ENCODE data around the gene ARL14EP.

ARL14EP gene

GRCh38 chr11:30328681-30329080 is 5.8 kb downstream of the ARL14EP start:
- no peak for DNase-seq

- DNase-seq = no peak
These were observed 6.4 kb downstream of the ARL14EP start for GRCh38 chr11:30329150-30329940.

GRCh38 chr11:30333405-30333804 is 10.5 kb downstream of the ARL14EP start:
- no peak for DNase-seq

DNA sequence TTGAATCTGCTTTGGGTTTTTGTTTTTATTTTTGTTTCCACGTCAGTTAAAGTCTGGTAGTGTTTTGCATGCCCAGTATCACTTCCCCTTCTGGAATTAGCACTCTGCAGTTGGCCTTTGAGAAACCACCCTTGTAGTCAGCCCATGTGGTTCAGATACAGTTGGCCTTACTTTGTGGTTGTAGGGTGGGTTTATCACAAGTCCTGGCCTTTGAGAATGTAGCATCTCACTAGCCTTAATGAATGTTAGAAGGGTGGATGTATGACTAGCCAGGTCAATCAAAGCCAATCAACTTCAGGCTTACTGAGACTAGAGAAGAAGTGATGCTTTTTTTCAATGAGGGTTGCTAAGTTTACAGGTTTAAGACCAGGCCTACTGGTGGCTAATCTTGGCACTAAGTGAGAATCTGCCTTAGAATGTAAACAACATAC is 19.8 kb downstream of the ARL14EP start:
- DNase-seq = no peak

DNA sequence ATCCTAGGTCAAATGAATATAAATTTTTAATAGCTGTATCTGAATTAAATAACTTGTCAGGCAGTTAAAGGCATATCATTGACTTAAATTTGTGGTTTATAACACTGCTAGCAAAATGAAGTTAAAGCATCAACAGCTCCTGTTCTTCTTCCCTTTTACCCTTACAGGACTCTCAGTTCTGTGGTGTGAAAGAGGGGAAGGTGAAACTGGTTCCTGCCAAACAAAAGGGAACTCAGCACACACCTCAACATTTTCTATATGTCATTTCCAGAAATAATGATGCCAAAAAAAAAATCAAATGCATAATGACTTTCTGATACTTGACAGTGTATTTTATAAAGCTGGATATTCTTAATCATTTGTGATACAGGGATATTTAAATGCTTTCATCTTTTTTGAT is 21.2 kb downstream of the ARL14EP start:
- DNase-seq = no peak

- no peak for DNase-seq
These were observed 22.7 kb downstream of the ARL14EP start for GRCh38 chr11:30345644-30346043.

- no peak for DNase-seq
These were observed 23.3 kb downstream of the ARL14EP start for GRCh38 chr11:30346068-30346688.

GRCh38 chr11:30348035-30348434 is 25.1 kb downstream of the ARL14EP start:
- DNase-seq = no peak

GRCh38 chr11:30349885-30350284 is 27.0 kb downstream of the ARL14EP start:
- no peak for DNase-seq

DNA sequence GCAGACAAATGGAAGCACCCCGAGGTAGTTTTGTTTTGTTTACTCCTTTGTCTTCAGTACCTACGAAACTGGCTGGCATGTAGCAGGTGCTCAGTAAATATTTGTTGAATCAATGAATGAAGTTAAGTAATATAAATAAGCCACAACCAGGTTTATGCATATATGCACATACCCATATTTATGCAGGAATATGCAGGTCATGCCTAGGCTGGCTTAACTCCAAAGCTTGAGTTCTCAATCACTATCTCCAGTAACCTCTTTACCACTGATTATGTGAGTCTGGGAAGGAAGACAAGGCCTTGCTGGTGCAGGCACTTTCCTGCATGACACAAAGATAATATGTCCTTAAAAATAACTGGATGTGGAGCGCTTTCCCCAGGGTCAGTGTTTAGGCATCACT is 27.5 kb downstream of the ARL14EP start:
- DNase-seq = no peak

DNA sequence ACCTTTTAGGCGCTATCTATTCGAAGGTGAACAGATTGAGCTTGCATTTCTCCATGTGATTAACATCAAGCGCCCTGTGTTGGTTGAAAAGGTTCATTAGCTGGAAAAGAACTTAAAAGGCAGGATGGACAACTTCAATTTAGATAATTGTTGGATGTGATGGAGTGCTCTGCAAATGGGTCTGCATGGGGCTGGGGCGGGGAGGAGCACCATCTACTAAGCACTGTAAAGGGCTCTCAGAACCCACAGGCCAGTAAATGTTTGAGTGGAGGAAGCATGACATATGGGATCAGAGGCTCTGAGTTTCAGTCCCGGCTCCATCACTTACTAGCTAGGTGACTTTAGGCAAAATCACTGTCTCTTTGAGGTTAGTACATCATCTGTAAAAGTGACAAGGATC is 28.2 kb downstream of the ARL14EP start:
- DNase-seq = no peak

- DNase-seq = no peak
These were observed 33.5 kb downstream of the ARL14EP start for GRCh38 chr11:30356391-30356790.

GRCh38 chr11:30357872-30358271 is 35.0 kb downstream of the ARL14EP start:
- no peak for DNase-seq

DNA sequence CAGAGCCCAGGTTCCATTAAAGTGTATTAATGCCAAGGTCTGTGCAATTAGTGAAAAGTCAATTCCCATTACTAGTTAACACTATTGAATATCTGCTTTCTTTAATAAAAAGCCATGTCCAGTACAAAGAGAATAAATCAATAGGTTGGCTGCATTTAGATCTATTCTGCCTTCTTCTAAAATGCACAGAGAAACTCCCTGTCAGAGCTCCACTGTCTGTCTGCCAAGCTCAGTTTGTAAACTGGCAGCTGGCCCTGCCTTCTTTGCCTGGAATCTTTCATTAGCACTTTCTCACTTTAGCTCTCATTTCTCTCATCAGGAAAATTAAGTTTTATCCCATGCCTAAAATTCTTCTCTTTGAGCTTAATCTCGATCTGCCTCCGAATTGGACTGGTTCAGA is 35.6 kb downstream of the ARL14EP start:
- no peak for DNase-seq

GRCh38 chr11:30360741-30361140 is 37.8 kb downstream of the ARL14EP start:
- DNase-seq = no peak

DNA sequence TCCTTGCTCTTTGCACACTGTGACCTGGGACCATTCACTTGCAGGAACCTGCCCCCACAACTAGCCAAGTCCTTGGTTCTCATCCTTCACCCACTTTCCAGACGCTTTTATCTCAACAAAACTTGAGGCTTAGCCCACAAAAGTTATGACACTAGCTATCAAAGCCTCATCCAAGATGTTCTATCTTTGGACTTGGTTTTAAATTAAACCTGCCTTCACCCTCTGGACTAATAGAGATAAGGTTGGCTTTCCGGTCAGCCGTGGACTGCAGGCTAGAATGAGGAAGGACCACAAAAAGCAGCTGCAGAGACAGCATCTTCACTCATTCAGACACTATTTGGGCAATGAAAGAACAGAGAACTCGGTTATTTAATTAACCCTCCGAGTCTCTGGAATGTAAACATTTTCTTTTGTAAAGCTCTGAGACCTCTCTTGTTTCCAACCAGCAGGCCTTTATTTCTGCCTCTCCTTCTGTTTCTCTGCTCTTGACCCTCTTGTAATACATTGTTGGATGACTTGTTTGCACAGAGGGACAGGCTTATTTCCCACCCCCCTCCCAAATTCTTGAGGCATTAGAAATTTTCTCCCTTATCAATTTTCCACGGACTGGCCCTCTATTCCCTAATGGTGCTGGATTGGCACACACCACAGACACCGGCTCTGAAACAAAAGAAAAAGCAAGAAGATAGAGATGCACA is 41.4 kb downstream of the ARL14EP start:
- DNase-seq = no peak

GRCh38 chr11:30364837-30365482 is 42.1 kb downstream of the ARL14EP start:
- DNase-seq = no peak

DNA sequence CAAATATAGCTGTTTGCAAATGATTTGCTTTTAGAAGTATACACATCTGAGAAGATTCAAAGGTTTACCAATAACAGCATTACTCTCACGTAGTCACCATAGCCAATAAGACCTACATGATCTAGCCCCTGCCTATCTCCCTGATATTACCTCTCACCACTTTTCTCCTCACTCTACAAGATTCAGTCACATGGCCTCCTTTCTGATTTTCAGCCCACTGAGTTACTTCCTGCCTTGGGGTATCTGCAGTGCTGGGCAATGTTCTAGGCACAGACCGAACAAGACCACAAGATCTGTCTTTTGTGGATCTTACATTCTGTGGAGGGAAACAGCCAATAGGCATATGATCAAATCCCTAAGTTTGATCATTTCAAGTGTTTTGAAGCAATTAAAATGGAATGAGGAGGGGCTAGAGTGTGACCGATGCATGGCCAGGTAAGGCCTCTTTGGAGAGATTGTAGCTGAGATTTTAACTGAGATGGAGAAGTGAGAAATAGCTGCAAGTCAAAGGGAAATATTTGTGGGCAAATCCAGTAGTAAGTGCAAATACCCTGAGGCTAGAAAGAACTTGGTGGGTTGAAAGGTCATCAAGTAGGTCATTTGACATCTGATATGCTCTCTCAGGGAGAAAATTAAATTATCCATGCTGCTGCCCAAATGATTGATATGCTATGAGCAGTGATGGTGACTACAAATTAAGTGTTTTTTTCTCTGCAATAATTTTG is 43.1 kb downstream of the ARL14EP start:
- DNase-seq = no peak

DNA sequence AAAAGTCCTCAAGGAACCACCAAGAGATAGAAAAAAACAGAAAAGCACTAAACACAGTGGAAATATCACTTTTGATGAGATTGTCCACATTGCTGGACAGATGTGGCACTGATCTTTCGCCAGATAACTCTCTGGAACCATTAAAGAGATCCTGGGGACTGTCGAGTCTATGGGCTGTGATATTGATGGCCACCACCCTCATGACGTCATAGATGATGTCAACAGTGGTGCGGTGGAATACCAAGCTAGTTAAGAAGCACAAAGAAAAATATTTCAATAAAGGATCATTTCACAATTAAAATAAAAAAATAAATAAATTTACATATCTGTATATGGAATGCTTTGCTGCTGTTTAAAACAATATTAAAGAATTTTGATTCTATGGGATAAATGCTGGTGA is 45.5 kb downstream of the ARL14EP start:
- no peak for DNase-seq

- DNase-seq = no peak
These were observed 47.3 kb downstream of the ARL14EP start for GRCh38 chr11:30370164-30370563.

- DNase-seq = no peak
These were observed 54.4 kb downstream of the ARL14EP start for GRCh38 chr11:30377347-30377746.

DNA sequence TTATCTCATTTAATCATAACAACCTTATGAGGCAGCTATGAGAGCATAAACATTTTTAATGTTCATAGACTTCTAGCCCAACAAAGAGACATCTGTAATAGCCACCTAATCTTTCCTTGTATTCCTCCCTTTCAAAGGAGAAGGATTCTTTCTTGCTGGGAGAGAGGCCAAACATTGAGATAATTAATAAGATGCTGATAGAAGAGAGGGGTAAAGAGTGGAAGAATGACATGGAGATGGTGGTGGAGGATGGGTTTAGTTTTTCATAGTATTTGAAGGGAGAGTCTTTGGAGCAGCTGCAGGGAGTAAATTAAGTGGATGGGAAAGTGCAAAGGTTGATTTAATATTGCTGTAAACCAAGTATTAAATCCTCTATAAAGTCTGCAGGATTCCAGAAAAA is 57.9 kb downstream of the ARL14EP start:
- DNase-seq = no peak

DNA sequence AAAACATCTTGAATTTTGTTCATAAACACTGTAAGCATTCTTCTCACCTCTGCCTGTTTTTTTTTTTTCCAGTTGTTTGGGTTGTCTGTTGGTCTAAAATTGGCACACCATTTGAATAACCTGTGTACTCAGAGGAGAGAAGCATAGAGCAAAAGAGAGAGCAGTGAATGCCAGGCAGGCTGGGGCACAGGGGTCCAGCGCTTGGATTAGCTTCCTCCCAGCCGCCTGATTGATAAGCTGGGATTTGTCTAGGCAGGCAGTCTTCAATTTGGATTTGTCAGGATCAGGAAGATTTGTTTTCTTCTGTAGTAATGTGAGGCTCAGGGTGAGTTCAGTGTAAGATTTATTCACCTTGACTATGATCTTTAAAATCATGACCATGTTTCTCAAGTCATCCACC is 59.0 kb downstream of the ARL14EP start:
- no peak for DNase-seq
